Right ventricle myocardium inferior (tissue), 1 donor: ENCODE measurements around the gene ACSF3. TPM values are rescaled to one million over a fixed set of nuclear protein-coding genes. Genes with fewer than 3 reads are reported as not detected.
"Not testable (repeated sequence)": the region's sequence is repeated elsewhere in the genome, so short reads cannot be mapped to it uniquely, and the experiment has no call there.

Experiments used
- ATAC-seq: fragments of 200-7000 bp; cut with Tn5 transposase; one replicate; pipeline ENCODE4 v1.9.1; 2020; ENCODE audit warnings: mild to moderate bottlenecking, moderate library complexity
- DNase-seq: peaks from one replicate; pipeline ENCODE4 v3.0.0; 2021; ENCODE audit errors: missing footprints
- intact Hi-C: fragments of 100-400 bp; cut with DNase I; formaldehyde crosslinking; loops from one replicate; pipeline ENCODE4 v1.11.0; 2022
- total RNA-seq: library from RNA; stranded (reverse); fragmentation: NEBNext Ultra II Directional; extraction: Animal tissue kit (Norgen Biotek cat#: 25700); gene quantifications from one replicate; pipeline ENCODE4 v1.2.1, GENCODE V29; 2021
- donor health status: DM: no; HTN: yes; CAD: no; lungs with severe emphysema.

The ACSF3 gene
- total RNA-seq, 1 donor from 2014 or later: 17.0 TPM

GRCh38 chr16:89068814-89069616 lies 24.6 kb upstream of the ACSF3 start:
- ATAC-seq, DNase-seq, intact Hi-C loops: not testable (repeated sequence)

GRCh38 chr16:89069920-89070319 lies 23.7 kb upstream of the ACSF3 start:
- no peak for ATAC-seq
- peak; percentile 9 for DNase-seq
- intact Hi-C loops: no loop called here

- DNase-seq: no peak
- ATAC-seq: no peak
- intact Hi-C loops: no loop called here
Observed at GRCh38 chr16:89070590-89070989, 23.1 kb upstream of the ACSF3 start.

- no peak for DNase-seq
- intact Hi-C loops: no loop called here
- ATAC-seq: peak; percentile 51
Observed at GRCh38 chr16:89071686-89072547, 21.7 kb upstream of the ACSF3 start.

- DNase-seq (no peak), ATAC-seq (no peak)
- intact Hi-C loops: no loop called here
Observed at GRCh38 chr16:89072548-89073130, 21.0 kb upstream of the ACSF3 start.

GRCh38 chr16:89073346-89074071 lies 20.1 kb upstream of the ACSF3 start:
- ATAC-seq: no peak
- DNase-seq: no peak
- intact Hi-C loops: no loop called here

- DNase-seq, ATAC-seq, intact Hi-C loops: not testable (repeated sequence)
Observed at GRCh38 chr16:89074072-89074674, 19.5 kb upstream of the ACSF3 start.

GRCh38 chr16:89074803-89075688 lies 18.6 kb upstream of the ACSF3 start:
- no peak for DNase-seq
- no peak for ATAC-seq
- intact Hi-C loops: no loop called here

GRCh38 chr16:89076159-89076558 lies 17.5 kb upstream of the ACSF3 start:
- DNase-seq (no peak), ATAC-seq (no peak)
- intact Hi-C loops: no loop called here

GRCh38 chr16:89077076-89077475 lies 16.6 kb upstream of the ACSF3 start:
- ATAC-seq (no peak), DNase-seq (no peak)
- intact Hi-C loops: no loop called here

- intact Hi-C loops: no loop called here
- ATAC-seq: no peak
- DNase-seq: no peak
Observed at GRCh38 chr16:89078172-89078571, 15.5 kb upstream of the ACSF3 start.

GRCh38 chr16:89079434-89079980 lies 14.1 kb upstream of the ACSF3 start:
- intact Hi-C loops: no loop called here
- ATAC-seq: no peak
- no peak for DNase-seq

GRCh38 chr16:89080196-89080853 lies 13.3 kb upstream of the ACSF3 start:
- no peak for DNase-seq
- ATAC-seq: no peak
- intact Hi-C loops: no loop called here

GRCh38 chr16:89081556-89081955 lies 12.1 kb upstream of the ACSF3 start:
- ATAC-seq (no peak), DNase-seq (no peak)
- intact Hi-C loops: no loop called here

GRCh38 chr16:89084411-89084810 lies 9.2 kb upstream of the ACSF3 start:
- ATAC-seq (no peak), DNase-seq (no peak)
- intact Hi-C loops: no loop called here

- DNase-seq (peak; percentile 51), ATAC-seq (no peak)
- intact Hi-C loops: no loop called here
Observed at GRCh38 chr16:89084814-89085612, 8.6 kb upstream of the ACSF3 start.
